ENCODE data around the gene PDE3A. TPM values are rescaled to one million over a fixed set of nuclear protein-coding genes. Genes with fewer than 3 reads are reported as not detected.

The PDE3A gene
- total and polyA plus RNA-seq, 7 donors: 0.53 to 4.1 (median 2.1) TPM

- TF ChIP-seq CTCF (IDR thresholded peaks at IDR 0.05): no peak
- Histone ChIP-seq H3K4me3 (no peak overlapping the region), H3K36me3 (ENCODE audit: insufficient read depth in 1 of 2, low read depth in 1 of 2) (no peaks in the 10 kb centered on the region), H3K9me3 (no peaks in the 10 kb centered on the region), H3K4me1 (no peaks in the 10 kb centered on the region), H3K27me3 (ENCODE audit: insufficient read depth in 3 of 3, low read length in 2 of 3) (no peaks in the 10 kb centered on the region), H3K27ac (no peak overlapping the region)
- ATAC-seq (no peak), DNase-seq (no peak)
- WGBS, 3 donors: 86 to 90% (median 89%) methylated on average over 3 of the region's 3 CpGs
- intact Hi-C loops (cut with DNase I): no loop called here
Observed at GRCh38 chr12:20342111-20342510, 26.2 kb upstream of the PDE3A start.

- no peak for DNase-seq
- ATAC-seq: no peak
- Histone ChIP-seq H3K9me3 (peaks cover 7% of the 10 kb centered on the region), H3K36me3 (ENCODE audit: insufficient read depth in 1 of 2, low read depth in 1 of 2) (no peaks in the 10 kb centered on the region), H3K4me3 (no peak overlapping the region), H3K27me3 (ENCODE audit: insufficient read depth in 3 of 3, low read length in 2 of 3) (no peaks in the 10 kb centered on the region), H3K4me1 (no peaks in the 10 kb centered on the region), H3K27ac (no peak overlapping the region)
- intact Hi-C loops (cut with DNase I): no loop called here
- no peak for TF ChIP-seq CTCF (IDR thresholded peaks at IDR 0.05)
- 19 to 35% (median 20%) methylated on average over 3 of the region's 3 CpGs for WGBS, 3 donors
Observed at GRCh38 chr12:20345866-20346265, 22.5 kb upstream of the PDE3A start.

- no peaks in the 10 kb centered on the region for H3K4me1 ChIP-seq
- peaks cover 7% of the 10 kb centered on the region for H3K9me3 ChIP-seq
- TF ChIP-seq CTCF (IDR thresholded peaks at IDR 0.05): no peak
- no peak overlapping the region for H3K4me3 ChIP-seq
- DNase-seq (no peak), ATAC-seq (no peak)
- no peaks in the 10 kb centered on the region for H3K27me3 ChIP-seq (ENCODE audit: insufficient read depth in 3 of 3, low read length in 2 of 3)
- intact Hi-C loops (cut with DNase I): no loop called here
- no peaks in the 10 kb centered on the region for H3K36me3 ChIP-seq (ENCODE audit: insufficient read depth in 1 of 2, low read depth in 1 of 2)
- H3K27ac ChIP-seq: no peak overlapping the region
Observed at GRCh38 chr12:20350026-20350425, 18.3 kb upstream of the PDE3A start.

- no peaks in the 10 kb centered on the region for H3K4me1 ChIP-seq
- H3K4me3 ChIP-seq: no peak overlapping the region
- no peaks in the 10 kb centered on the region for H3K36me3 ChIP-seq (ENCODE audit: insufficient read depth in 1 of 2, low read depth in 1 of 2)
- no peak overlapping the region for H3K27ac ChIP-seq
- DNase-seq (no peak), ATAC-seq (no peak)
- 48 to 52% (median 51%) methylated on average over 5 of the region's 5 CpGs for WGBS, 3 donors
- intact Hi-C loops (cut with DNase I): no loop called here
- H3K9me3 ChIP-seq: peaks cover 7% of the 10 kb centered on the region
- TF ChIP-seq CTCF (IDR thresholded peaks at IDR 0.05): no peak
- no peaks in the 10 kb centered on the region for H3K27me3 ChIP-seq (ENCODE audit: insufficient read depth in 3 of 3, low read length in 2 of 3)
Observed at GRCh38 chr12:20350495-20350894, 17.8 kb upstream of the PDE3A start.

GRCh38 chr12:20351406-20351805 is 16.9 kb upstream of the PDE3A start:
- DNase-seq: no peak
- Histone ChIP-seq H3K27me3 (ENCODE audit: insufficient read depth in 3 of 3, low read length in 2 of 3) (no peaks in the 10 kb centered on the region), H3K9me3 (peaks cover 7% of the 10 kb centered on the region), H3K4me3 (no peak overlapping the region), H3K27ac (no peak overlapping the region), H3K36me3 (ENCODE audit: insufficient read depth in 1 of 2, low read depth in 1 of 2) (no peaks in the 10 kb centered on the region), H3K4me1 (no peaks in the 10 kb centered on the region)
- ATAC-seq: no peak
- TF ChIP-seq CTCF (IDR thresholded peaks at IDR 0.05): no peak
- WGBS, 3 donors: 89 to 93% (median 90%) methylated on average over 4 of the region's 4 CpGs
- intact Hi-C loops (cut with DNase I): no loop called here

Measured in psoas muscle (tissue), 8 donors.